ENCODE data around the gene DGLUCY. TPM values are rescaled to one million over a fixed set of nuclear protein-coding genes. Genes with fewer than 3 reads are reported as not detected.

Gene DGLUCY
- total RNA-seq, 1 donor from 2014 or later = 15.6 TPM

- TF ChIP-seq, protein P1, sequence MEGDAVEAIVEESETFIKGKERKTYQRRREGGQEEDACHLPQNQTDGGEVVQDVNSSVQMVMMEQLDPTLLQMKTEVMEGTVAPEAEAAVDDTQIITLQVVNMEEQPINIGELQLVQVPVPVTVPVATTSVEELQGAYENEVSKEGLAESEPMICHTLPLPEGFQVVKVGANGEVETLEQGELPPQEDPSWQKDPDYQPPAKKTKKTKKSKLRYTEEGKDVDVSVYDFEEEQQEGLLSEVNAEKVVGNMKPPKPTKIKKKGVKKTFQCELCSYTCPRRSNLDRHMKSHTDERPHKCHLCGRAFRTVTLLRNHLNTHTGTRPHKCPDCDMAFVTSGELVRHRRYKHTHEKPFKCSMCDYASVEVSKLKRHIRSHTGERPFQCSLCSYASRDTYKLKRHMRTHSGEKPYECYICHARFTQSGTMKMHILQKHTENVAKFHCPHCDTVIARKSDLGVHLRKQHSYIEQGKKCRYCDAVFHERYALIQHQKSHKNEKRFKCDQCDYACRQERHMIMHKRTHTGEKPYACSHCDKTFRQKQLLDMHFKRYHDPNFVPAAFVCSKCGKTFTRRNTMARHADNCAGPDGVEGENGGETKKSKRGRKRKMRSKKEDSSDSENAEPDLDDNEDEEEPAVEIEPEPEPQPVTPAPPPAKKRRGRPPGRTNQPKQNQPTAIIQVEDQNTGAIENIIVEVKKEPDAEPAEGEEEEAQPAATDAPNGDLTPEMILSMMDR (conservative IDR thresholded peaks at IDR 0.05) = peak; percentile 42
- peak; percentile 38 for DNase-seq (ENCODE audit: low read depth, low spot score)
- H3K9me3 Mint-ChIP-seq = no peaks in the 10 kb centered on the region
- no peak overlapping the region for H3K27ac Mint-ChIP-seq (ENCODE audit: unreplicated experiment)
- H3K4me3 Mint-ChIP-seq = peak overlapping the region; percentile 69
- H3K4me1 Mint-ChIP-seq = peaks cover 19% of the 10 kb centered on the region
- no peaks in the 10 kb centered on the region for H3K36me3 Mint-ChIP-seq (ENCODE audit: low read depth)
- H3K27me3 Mint-ChIP-seq (ENCODE audit: low read depth) = peaks cover 47% of the 10 kb centered on the region
Measured at GRCh38 chr14:91252871-91253794, 139.3 kb downstream of the DGLUCY start.

GRCh38 chr14:91253795-91254323, 140.0 kb downstream of the DGLUCY start:
- Mint-ChIP-seq H3K4me3 (peak overlapping the region; percentile 88), H3K4me1 (peaks cover 19% of the 10 kb centered on the region), H3K27me3 (ENCODE audit: low read depth) (peaks cover 47% of the 10 kb centered on the region), H3K27ac (ENCODE audit: unreplicated experiment) (no peak overlapping the region), H3K36me3 (ENCODE audit: low read depth) (no peaks in the 10 kb centered on the region), H3K9me3 (no peaks in the 10 kb centered on the region)
- TF ChIP-seq, protein P1 (conservative IDR thresholded peaks at IDR 0.05) = no peak
- no peak for DNase-seq (ENCODE audit: low read depth, low spot score)

DNA sequence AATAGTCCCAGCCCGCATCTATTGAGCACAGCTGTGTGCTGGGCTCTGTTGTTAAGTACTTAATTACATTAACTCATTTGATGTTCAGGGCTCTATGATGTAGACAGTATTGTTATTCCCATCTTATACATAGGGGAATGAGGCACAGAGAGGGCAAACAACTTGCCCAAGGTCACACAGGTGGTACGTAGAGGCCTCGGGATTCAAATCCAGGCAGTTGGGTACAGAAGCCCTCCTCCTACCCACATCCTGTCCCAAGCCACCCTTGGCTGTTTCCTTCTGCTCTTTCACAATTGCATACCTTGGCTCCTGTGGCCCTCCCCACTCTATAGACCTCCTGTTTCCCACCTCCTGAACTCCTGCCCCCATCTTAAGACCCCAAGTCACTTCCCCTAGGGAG, 140.6 kb downstream of the DGLUCY start:
- Mint-ChIP-seq H3K36me3 (ENCODE audit: low read depth) (no peaks in the 10 kb centered on the region), H3K4me3 (peak overlapping the region; percentile 88), H3K27me3 (ENCODE audit: low read depth) (peaks cover 47% of the 10 kb centered on the region), H3K27ac (ENCODE audit: unreplicated experiment) (no peak overlapping the region), H3K9me3 (no peaks in the 10 kb centered on the region), H3K4me1 (peaks cover 19% of the 10 kb centered on the region)
- no peak for DNase-seq (ENCODE audit: low read depth, low spot score)
- TF ChIP-seq, protein P1 (conservative IDR thresholded peaks at IDR 0.05) = no peak

GRCh38 chr14:91255026-91255695, 141.3 kb downstream of the DGLUCY start:
- H3K27ac Mint-ChIP-seq (ENCODE audit: unreplicated experiment) = no peak overlapping the region
- H3K27me3 Mint-ChIP-seq (ENCODE audit: low read depth) = peaks cover 47% of the 10 kb centered on the region
- TF ChIP-seq, protein P1 (conservative IDR thresholded peaks at IDR 0.05) = no peak
- no peak overlapping the region for H3K4me3 Mint-ChIP-seq
- no peaks in the 10 kb centered on the region for H3K9me3 Mint-ChIP-seq
- H3K36me3 Mint-ChIP-seq (ENCODE audit: low read depth) = no peaks in the 10 kb centered on the region
- peaks cover 14% of the 10 kb centered on the region for H3K4me1 Mint-ChIP-seq
- DNase-seq (ENCODE audit: low read depth, low spot score) = no peak

- Mint-ChIP-seq H3K36me3 (ENCODE audit: low read depth) (no peaks in the 10 kb centered on the region), H3K4me3 (no peak overlapping the region), H3K9me3 (no peaks in the 10 kb centered on the region), H3K27ac (ENCODE audit: unreplicated experiment) (no peak overlapping the region), H3K4me1 (peaks cover 5% of the 10 kb centered on the region), H3K27me3 (ENCODE audit: low read depth) (peaks cover 48% of the 10 kb centered on the region)
- TF ChIP-seq, protein P1 (conservative IDR thresholded peaks at IDR 0.05) = no peak
- DNase-seq (ENCODE audit: low read depth, low spot score) = no peak
Measured at GRCh38 chr14:91256661-91257060, 142.8 kb downstream of the DGLUCY start.
